ENCODE results near the gene ATP8A2. TPM values are rescaled to one million over a fixed set of nuclear protein-coding genes. Genes with fewer than 3 reads are reported as not detected.

Gene ATP8A2
- total and polyA plus RNA-seq, 9 donors = 0.23 to 0.95 (median 0.35) TPM

DNA sequence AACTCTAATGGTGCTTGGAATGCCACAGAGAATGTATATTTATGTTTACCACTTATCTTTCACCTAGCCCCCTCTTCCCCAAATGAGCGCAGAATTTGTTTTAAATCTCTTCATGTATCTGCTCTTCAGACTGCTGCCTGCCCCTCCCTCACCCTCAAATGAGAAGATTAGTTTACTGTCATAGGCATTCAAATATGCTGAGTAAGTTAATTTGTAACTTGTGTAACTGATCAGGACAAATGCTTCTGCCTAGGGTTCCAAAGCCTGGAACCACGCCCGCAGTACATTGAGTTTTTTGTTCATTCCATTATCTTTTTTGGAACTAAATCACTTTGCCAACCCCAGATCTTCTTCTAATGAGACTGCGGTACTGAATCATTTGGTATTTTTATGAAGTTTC is 74.5 kb downstream of the ATP8A2 start:
- intact Hi-C loops (cut with DNase I) = no loop called here
- H3K27me3 ChIP-seq = no peaks in the 10 kb centered on the region
- H3K27ac ChIP-seq = no peak overlapping the region
- no peaks in the 10 kb centered on the region for H3K36me3 ChIP-seq
- no peak overlapping the region for H3K4me3 ChIP-seq
- no peaks in the 10 kb centered on the region for H3K4me1 ChIP-seq (ENCODE audit: insufficient read depth)
- DNase-seq = no peak
- no peaks in the 10 kb centered on the region for H3K9me3 ChIP-seq
- TF ChIP-seq, protein P1, sequence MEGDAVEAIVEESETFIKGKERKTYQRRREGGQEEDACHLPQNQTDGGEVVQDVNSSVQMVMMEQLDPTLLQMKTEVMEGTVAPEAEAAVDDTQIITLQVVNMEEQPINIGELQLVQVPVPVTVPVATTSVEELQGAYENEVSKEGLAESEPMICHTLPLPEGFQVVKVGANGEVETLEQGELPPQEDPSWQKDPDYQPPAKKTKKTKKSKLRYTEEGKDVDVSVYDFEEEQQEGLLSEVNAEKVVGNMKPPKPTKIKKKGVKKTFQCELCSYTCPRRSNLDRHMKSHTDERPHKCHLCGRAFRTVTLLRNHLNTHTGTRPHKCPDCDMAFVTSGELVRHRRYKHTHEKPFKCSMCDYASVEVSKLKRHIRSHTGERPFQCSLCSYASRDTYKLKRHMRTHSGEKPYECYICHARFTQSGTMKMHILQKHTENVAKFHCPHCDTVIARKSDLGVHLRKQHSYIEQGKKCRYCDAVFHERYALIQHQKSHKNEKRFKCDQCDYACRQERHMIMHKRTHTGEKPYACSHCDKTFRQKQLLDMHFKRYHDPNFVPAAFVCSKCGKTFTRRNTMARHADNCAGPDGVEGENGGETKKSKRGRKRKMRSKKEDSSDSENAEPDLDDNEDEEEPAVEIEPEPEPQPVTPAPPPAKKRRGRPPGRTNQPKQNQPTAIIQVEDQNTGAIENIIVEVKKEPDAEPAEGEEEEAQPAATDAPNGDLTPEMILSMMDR (IDR thresholded peaks at IDR 0.05) = no peak
- TF ChIP-seq POLR2A (IDR thresholded peaks at IDR 0.05) (no peak), EP300 (IDR thresholded peaks at IDR 0.05) (no peak)
- WGBS, 3 donors = 87 to 93% (median 88%) methylated on average over 4 of the region's 4 CpGs

DNA sequence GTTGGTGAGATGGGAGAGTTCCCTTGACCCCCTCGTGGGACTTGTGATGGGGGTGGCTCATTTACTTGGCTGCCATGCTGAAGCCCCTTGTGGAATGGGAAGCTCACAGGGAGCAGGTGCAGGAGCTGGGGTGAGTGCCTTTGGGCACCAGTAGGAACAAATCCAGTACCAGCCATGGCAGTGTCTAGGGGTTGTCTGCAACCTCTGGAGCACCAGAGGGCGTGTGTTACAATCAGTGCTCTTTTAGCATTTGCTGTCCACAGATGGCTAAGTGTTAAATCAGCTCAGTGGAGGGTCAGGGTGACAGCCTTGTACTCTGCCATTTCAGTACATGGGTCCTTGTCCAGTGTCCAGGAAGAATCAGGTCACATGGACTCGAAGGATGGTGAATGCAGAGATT is 75.6 kb downstream of the ATP8A2 start:
- no peak overlapping the region for H3K4me3 ChIP-seq
- H3K36me3 ChIP-seq = no peaks in the 10 kb centered on the region
- H3K27ac ChIP-seq = no peak overlapping the region
- 69 to 76% (median 72%) methylated on average over 3 of the region's 3 CpGs for WGBS, 3 donors
- TF ChIP-seq EP300 (IDR thresholded peaks at IDR 0.05) = no peak
- H3K9me3 ChIP-seq = no peaks in the 10 kb centered on the region
- intact Hi-C loops (cut with DNase I) = no loop called here
- no peaks in the 10 kb centered on the region for H3K27me3 ChIP-seq
- H3K4me1 ChIP-seq (ENCODE audit: insufficient read depth) = no peaks in the 10 kb centered on the region
- DNase-seq = no peak

GRCh38 chr13:25453850-25454365 is 82.1 kb downstream of the ATP8A2 start:
- intact Hi-C loops (cut with DNase I) = no loop called here
- 92 to 93% (median 93%) methylated on average over 7 of the region's 7 CpGs for WGBS, 3 donors

GRCh38 chr13:25455146-25455545 is 83.4 kb downstream of the ATP8A2 start:
- intact Hi-C loops (cut with DNase I) = no loop called here
- WGBS, 3 donors = 82 to 87% (median 85%) methylated on average over 3 of the region's 3 CpGs
- no peak for TF ChIP-seq POLR2A (IDR thresholded peaks at IDR 0.05)
- no peak for TF ChIP-seq EP300 (IDR thresholded peaks at IDR 0.05)
- TF ChIP-seq, protein P1 (IDR thresholded peaks at IDR 0.05) = no peak
- H3K27ac ChIP-seq = no peak overlapping the region
- no peaks in the 10 kb centered on the region for H3K9me3 ChIP-seq
- no peaks in the 10 kb centered on the region for H3K4me1 ChIP-seq (ENCODE audit: insufficient read depth)
- H3K27me3 ChIP-seq = no peaks in the 10 kb centered on the region
- H3K4me3 ChIP-seq = no peak overlapping the region
- H3K36me3 ChIP-seq = no peaks in the 10 kb centered on the region
- DNase-seq = no peak

More at GRCh38 chr13:25453850-25454365, 82.1 kb downstream of the ATP8A2 start:
- Histone ChIP-seq H3K9me3 (no peaks in the 10 kb centered on the region), H3K4me1 (ENCODE audit: insufficient read depth) (no peaks in the 10 kb centered on the region), H3K27ac (no peak overlapping the region), H3K36me3 (no peaks in the 10 kb centered on the region), H3K27me3 (no peaks in the 10 kb centered on the region), H3K4me3 (no peak overlapping the region)
- DNase-seq = no peak
- TF ChIP-seq, protein P1 (IDR thresholded peaks at IDR 0.05) = no peak
- TF ChIP-seq POLR2A (IDR thresholded peaks at IDR 0.05) (no peak), EP300 (IDR thresholded peaks at IDR 0.05) (no peak)

GRCh38 chr13:25457566-25457965 is 85.8 kb downstream of the ATP8A2 start:
- 58 to 85% (median 73%) methylated on average over 4 of the region's 4 CpGs for WGBS, 3 donors
- H3K4me3 ChIP-seq = no peak overlapping the region
- no peaks in the 10 kb centered on the region for H3K4me1 ChIP-seq (ENCODE audit: insufficient read depth)
- no peaks in the 10 kb centered on the region for H3K36me3 ChIP-seq
- TF ChIP-seq, protein P1 (IDR thresholded peaks at IDR 0.05) = no peak
- TF ChIP-seq POLR2A (IDR thresholded peaks at IDR 0.05) (no peak), EP300 (IDR thresholded peaks at IDR 0.05) (no peak)
- no peak overlapping the region for H3K27ac ChIP-seq
- H3K9me3 ChIP-seq = no peaks in the 10 kb centered on the region
- intact Hi-C loops (cut with DNase I) = no loop called here
- no peaks in the 10 kb centered on the region for H3K27me3 ChIP-seq
- DNase-seq = no peak
